Transverse colon (tissue), 4 donors: ENCODE data around the gene LRP8. TPM values are rescaled to one million over a fixed set of nuclear protein-coding genes. Genes with fewer than 3 reads are reported as not detected.
A peak's percentile ranks its signal among the peaks of the same experiment; 100 is the strongest.

Source experiments
- DNase-seq: peaks from one replicate; pipeline ENCODE4 v3.0.0-alpha.2; 2019
- H3K27ac ChIP-seq, 4 donors: fragments of 200-600 bp; sonication (generic); 2 replicates each; pipeline ENCODE4 v1.5.1; 2016 to 2018; ENCODE audit warnings: inconsistent platforms in 4 of 4
- H3K27me3 ChIP-seq: fragments of 200-600 bp; sonication (generic); 2 replicates; pipeline ENCODE4 v1.5.1; 2017; ENCODE audit warnings: inconsistent platforms
- H3K36me3 ChIP-seq, 4 donors: fragments of 200-600 bp; sonication (generic); 2 replicates each; pipeline ENCODE4 v1.5.1; 2017 to 2019; ENCODE audit warnings: inconsistent platforms in 4 of 4
- H3K4me1 ChIP-seq, 4 donors: fragments of 200-600 bp; sonication (generic); 2 replicates each; pipeline ENCODE4 v1.5.1; 2017 to 2020; ENCODE audit warnings: inconsistent platforms in 4 of 4
- H3K4me3 ChIP-seq, 4 donors: fragments of 200-600 bp; sonication (generic); 1 replicate in 1 of 4; 2 replicates in 3 of 4; pipeline versions ENCODE4 v1.5.1 to v1.6.1; 2017 to 2019; ENCODE audit warnings: inconsistent platforms in 4 of 4
- H3K9me3 ChIP-seq, 2 donors: fragments of 200-600 bp; sonication (generic); 2 replicates each; pipeline ENCODE4 v1.5.1; 2017 to 2019; ENCODE audit warnings: inconsistent platforms in 2 of 2
- EP300 ChIP-seq: sonication (generic); formaldehyde crosslinking; IDR thresholded peaks from one replicate; pipeline ENCODE4 v1.6.1; 2017; ENCODE audit warnings: antibody characterized with exemption, low read depth
- POLR2A ChIP-seq: fragments of 450-650 bp; IDR thresholded peaks from one replicate; pipeline ENCODE4 v1.6.1; 2016; ENCODE audit warnings: antibody characterized with exemption, mild to moderate bottlenecking, moderate library complexity
- POLR2AphosphoS5 ChIP-seq, 3 donors: sonication (generic); formaldehyde crosslinking; IDR thresholded peaks; one replicate each; pipeline ENCODE4 v1.6.1; 2016; ENCODE audit warnings: antibody characterized with exemption in 3 of 3
- WGBS, 2 donors: methylation state at CpG; one replicate each; pipeline ENCODE4 v1.1.5; 2018; ENCODE audit warnings: low coverage in 1 of 2; 5-methylcytosine and 5-hydroxymethylcytosine counted together
- in situ Hi-C, 4 donors: fragments of 200-750 bp; cut with MboI; loops; one replicate each; pipeline versions ENCODE4 v1.15.0 to v1.15.1; 2017; ENCODE audit warnings: low sequenced_read_pairs in 3 of 4, low pct_ligation_motif_present in 1 of 4, low pct_unique_long_range_greater_than_20kb in 1 of 4
- intact Hi-C: fragments of 100-400 bp; cut with DNase I; formaldehyde crosslinking; loops from one replicate; pipeline ENCODE4 v1.15.1; 2023; ENCODE audit warnings: low total_unique reads
- total RNA-seq, 4 donors: library from RNA; depleted of rRNA; stranded (reverse); fragments of >200 nt; gene quantifications; one replicate each; pipeline ENCODE4 v1.1.0, GENCODE V29; 2016
- TF ChIP-seq, protein P1 (sequence below), 5 experiments: fragments of 200-600 bp in 3 of 5; fragments of 450-650 bp in 2 of 5; sonication (generic) in 3 of 5; IDR thresholded peaks; 1 replicate in 2 of 5; 2 replicates in 3 of 5; pipeline ENCODE4 v1.5.1; 2016 to 2017; ENCODE audit warnings: antibody characterized with exemption in 5 of 5, inconsistent platforms in 3 of 5, mild to moderate bottlenecking in 2 of 5, moderate library complexity in 1 of 5

Gene LRP8
- total RNA-seq, 4 donors from 2014 or later, result 0.37 to 10.7 (median 1.4) TPM

DNA sequence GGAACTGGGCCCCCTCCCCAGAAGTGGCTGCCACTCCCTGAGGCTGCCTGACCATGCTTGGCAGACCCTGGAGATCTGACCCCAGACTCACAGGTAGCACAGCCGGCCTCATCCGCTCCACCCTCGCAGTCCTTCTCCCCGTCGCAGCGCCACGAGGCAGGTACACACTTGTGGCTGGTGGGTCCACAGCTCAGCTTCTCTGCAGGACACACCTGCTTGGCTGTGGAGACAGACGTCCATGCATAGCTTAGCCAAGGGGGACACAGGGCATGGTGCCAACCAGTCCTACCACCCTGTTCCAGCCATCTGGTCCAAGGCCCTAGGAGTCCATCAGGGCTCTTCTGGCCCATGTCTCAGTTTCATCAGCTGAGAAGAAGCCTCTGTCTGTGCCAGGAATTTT is 47.4 kb downstream of the LRP8 start:
- no peak for DNase-seq
- Histone ChIP-seq H3K9me3 (no peaks in the 10 kb centered on the region), H3K36me3 (no peaks in the 10 kb centered on the region), H3K4me3 (no peak overlapping the region), H3K27me3 (no peaks in the 10 kb centered on the region), H3K4me1 (no peaks in the 10 kb centered on the region), H3K27ac (no peak overlapping the region)
- TF ChIP-seq POLR2A, result no peak
- no peak for TF ChIP-seq POLR2AphosphoS5 (IDR thresholded peaks at IDR 0.05)
- TF ChIP-seq, protein P1, sequence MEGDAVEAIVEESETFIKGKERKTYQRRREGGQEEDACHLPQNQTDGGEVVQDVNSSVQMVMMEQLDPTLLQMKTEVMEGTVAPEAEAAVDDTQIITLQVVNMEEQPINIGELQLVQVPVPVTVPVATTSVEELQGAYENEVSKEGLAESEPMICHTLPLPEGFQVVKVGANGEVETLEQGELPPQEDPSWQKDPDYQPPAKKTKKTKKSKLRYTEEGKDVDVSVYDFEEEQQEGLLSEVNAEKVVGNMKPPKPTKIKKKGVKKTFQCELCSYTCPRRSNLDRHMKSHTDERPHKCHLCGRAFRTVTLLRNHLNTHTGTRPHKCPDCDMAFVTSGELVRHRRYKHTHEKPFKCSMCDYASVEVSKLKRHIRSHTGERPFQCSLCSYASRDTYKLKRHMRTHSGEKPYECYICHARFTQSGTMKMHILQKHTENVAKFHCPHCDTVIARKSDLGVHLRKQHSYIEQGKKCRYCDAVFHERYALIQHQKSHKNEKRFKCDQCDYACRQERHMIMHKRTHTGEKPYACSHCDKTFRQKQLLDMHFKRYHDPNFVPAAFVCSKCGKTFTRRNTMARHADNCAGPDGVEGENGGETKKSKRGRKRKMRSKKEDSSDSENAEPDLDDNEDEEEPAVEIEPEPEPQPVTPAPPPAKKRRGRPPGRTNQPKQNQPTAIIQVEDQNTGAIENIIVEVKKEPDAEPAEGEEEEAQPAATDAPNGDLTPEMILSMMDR (IDR thresholded peaks at IDR 0.05), result no peak
- TF ChIP-seq EP300, result no peak
- intact Hi-C loops, result no loop called here
- in situ Hi-C loops, result loop anchor here in 2 of 4 donors (10.0 to 25.0 kb wide), 2 partner anchors 114 to 482 kb away; no protein-coding TSS in a partner anchor
- 89% methylated on average over 8 of the region's 8 CpGs; no CpG with 5 or more reads in 1 of the 2 donors for WGBS, 2 donors

DNA sequence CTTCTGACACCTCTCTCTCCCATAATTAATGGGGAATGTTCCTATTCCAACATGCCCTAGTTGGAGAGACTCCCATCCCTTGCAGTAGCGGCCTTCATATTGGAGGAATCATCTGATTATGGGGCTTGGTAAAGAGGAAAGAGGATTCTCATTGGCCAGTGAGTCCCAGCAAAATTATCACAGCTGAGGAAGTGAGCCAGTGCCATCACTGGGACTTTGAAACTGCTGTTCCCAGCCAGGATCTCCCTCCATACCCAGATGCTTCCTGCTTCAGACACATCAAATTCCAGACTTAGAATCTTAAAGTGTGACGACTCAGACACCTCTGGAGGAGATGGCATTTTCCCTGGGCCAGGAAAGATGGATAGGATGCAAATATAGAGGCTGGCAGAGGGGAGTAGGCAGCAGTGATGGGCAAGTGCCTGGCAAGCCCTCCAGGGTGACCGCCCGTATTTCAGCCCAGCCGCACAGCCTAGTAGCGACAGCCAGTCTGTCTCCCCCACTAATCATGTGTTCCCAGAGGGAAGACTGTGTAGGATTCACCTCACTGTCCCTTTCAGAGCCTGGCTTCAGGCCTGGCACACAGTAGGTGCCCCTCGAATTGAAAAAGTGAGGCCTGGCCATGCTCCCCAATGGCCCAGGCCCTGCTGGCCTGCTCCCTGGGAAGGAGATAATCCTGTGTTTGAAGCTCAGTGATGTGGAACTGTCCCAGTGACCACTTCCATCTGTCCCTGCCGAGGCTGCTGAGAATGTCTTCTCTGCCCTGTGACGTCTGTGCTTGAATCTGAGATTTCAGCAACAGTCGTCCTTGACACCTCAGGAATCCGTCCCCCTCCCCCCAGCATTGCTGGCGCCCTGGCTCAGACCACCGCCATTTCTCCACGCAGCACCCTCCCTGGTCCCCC is 48.3 kb downstream of the LRP8 start:
- in situ Hi-C loops (loop anchor here (5.0 to 25.0 kb wide), 4 partner anchors 108 to 483 kb away; no protein-coding TSS in a partner anchor), intact Hi-C loops (loop anchor here (2.0 kb wide), 1 partner anchor 113 kb away; no protein-coding TSS in a partner anchor)
- H3K9me3 ChIP-seq, result no peaks in the 10 kb centered on the region
- no peak overlapping the region for H3K4me3 ChIP-seq
- no peak for DNase-seq
- no peaks in the 10 kb centered on the region for H3K4me1 ChIP-seq
- TF ChIP-seq, protein P1 (IDR thresholded peaks at IDR 0.05), result no peak
- TF ChIP-seq POLR2A (no peak), POLR2AphosphoS5 (IDR thresholded peaks at IDR 0.05) (no peak), EP300 (no peak)
- H3K36me3 ChIP-seq, result no peaks in the 10 kb centered on the region
- no peak overlapping the region for H3K27ac ChIP-seq
- 91 to 95% methylated on average over 3 to 13 of the region's 14 CpGs for WGBS, 2 donors
- no peaks in the 10 kb centered on the region for H3K27me3 ChIP-seq

DNA sequence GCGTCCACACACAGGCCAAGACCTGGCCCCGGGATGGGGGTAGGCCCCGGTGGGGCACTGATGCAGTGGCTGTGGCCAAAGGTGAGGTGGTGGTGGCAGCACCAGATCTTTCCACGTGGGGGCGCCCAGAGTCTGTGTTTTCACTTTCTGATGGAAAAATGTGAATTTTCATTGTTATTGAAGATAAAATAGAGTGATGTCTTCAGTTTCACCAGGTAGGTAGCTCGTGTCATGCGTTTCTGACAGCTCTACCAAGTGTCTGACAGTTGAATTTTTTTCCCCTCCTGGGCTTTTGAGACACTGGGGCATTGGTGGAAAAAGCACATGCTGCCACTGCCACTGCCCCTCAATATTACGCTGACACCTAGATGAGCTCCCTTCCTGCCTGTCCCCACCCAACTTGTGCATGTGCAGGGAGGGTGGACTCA is 49.6 kb downstream of the LRP8 start:
- intact Hi-C loops, result loop anchor here (2.0 kb wide), 1 partner anchor 114 kb away; no protein-coding TSS in a partner anchor
- Histone ChIP-seq H3K4me3 (no peak overlapping the region), H3K27ac (no peak overlapping the region), H3K9me3 (no peaks in the 10 kb centered on the region), H3K27me3 (no peaks in the 10 kb centered on the region), H3K36me3 (no peaks in the 10 kb centered on the region), H3K4me1 (no peaks in the 10 kb centered on the region)
- peak; percentile 66 for DNase-seq
- 19 to 33% methylated on average over 4 to 8 of the region's 8 CpGs for WGBS, 2 donors
- TF ChIP-seq, protein P1 (IDR thresholded peaks at IDR 0.05), result peak; percentile 89 to 97 (median 90)
- TF ChIP-seq POLR2A, result no peak
- in situ Hi-C loops, result loop anchor here in 3 of 4 donors (5.0 to 25.0 kb wide), 3 partner anchors 109 to 484 kb away; no protein-coding TSS in a partner anchor

DNA sequence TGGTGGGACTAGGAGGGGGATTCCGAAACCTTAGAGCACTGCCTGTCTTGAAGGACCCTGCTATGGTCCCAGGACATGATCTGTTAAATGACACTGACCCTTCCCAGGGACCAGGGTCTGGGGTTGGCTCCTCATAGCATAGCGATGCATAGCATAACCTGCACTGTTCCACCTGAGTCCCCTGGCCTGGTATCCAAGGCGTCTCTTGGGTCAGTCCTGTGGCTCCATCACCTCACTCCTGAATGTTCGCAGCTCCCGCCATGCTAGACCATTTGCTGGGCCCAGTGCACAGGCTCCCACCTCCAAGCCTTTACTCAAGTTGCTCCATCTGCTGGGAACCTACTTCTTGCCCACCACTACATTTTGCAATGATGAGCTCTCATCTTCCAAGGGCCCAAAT is 50.5 kb downstream of the LRP8 start:
- DNase-seq, result no peak
- intact Hi-C loops (no loop called here), in situ Hi-C loops (loop anchor here in 3 of 4 donors (5.0 to 25.0 kb wide), 3 partner anchors 110 to 485 kb away; no protein-coding TSS in a partner anchor)
- Histone ChIP-seq H3K27ac (no peak overlapping the region), H3K4me3 (no peak overlapping the region), H3K36me3 (no peaks in the 10 kb centered on the region), H3K4me1 (no peaks in the 10 kb centered on the region), H3K27me3 (no peaks in the 10 kb centered on the region), H3K9me3 (no peaks in the 10 kb centered on the region)
- WGBS, 2 donors, result 100% methylated on average over 5 of the region's 5 CpGs; no CpG with 5 or more reads in 1 of the 2 donors
- TF ChIP-seq, protein P1 (IDR thresholded peaks at IDR 0.05), result no peak
- TF ChIP-seq POLR2AphosphoS5 (IDR thresholded peaks at IDR 0.05) (no peak), EP300 (no peak)
